Erythroblast (primary cell): ENCODE measurements around the gene PIP5K1C.

Experiments
- GATA1 ChIP-seq: IDR thresholded peaks from 2 replicates; pipeline ENCODE4 v1.6.1; 2011; ENCODE audit warnings: low read depth, mild to moderate bottlenecking, control low read depth, low read length, moderate library complexity
- POLR2A ChIP-seq: IDR thresholded peaks from 2 replicates; pipeline ENCODE4 v1.6.1; 2011; ENCODE audit warnings: mild to moderate bottlenecking, low read length

DNA sequence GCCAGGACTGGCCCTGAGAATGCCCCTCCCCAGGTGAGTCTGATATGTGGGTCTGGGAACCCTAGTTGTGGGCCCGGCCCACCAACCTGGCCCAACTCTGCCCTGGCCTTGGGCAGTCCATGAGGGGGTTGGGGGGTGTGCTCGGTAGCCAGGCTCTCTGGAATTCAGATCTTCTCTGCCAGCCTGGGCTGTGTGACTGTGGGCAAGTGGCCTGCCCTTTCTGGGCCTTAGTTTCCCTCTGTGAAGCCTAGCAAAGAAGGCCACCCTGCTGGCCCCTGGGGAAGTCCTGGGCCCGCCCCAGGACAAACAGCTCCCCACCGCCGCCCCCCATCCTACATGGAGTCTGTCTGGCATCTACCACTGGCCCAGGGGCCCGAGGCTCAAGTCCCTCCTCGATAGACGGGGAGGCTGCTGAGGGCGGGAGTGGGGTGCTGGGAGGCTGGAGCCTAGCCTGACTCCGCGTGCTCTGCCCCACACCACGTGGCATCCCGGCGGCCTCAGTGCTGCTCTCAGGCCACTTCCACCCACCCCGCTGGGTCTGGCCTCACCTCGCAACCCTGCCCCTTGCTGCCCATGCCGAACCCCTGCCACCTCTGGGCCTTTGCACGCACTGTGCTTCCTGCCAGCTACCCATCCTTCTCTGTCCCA, 85.3 kb downstream of the PIP5K1C start:
- TF ChIP-seq POLR2A, result no peak
- no peak for TF ChIP-seq GATA1
